HG03097 (cell line): Measurements from ENCODE around the gene NOXA1.

ENCODE experiments used
- ATAC-seq: cut with Tn5 transposase; IDR thresholded peaks from one replicate; pipeline ENCODE4 v1.9.1; 2021; ENCODE audit not compliant: unreplicated experiment, low FRiP score

Gene NOXA1

GRCh38 chr9:137480686-137481683 lies 57.8 kb downstream of the NOXA1 start:
- ATAC-seq = no peak

- peak; percentile 64 for ATAC-seq
Observed at GRCh38 chr9:137482094-137482781, 59.0 kb downstream of the NOXA1 start.
